HG02870 (cell line): ENCODE measurements around the gene PCK2.

Source experiments
- ATAC-seq: cut with Tn5 transposase; IDR thresholded peaks from one replicate; pipeline ENCODE4 v1.9.1; 2021; ENCODE audit warnings: mild to moderate bottlenecking, moderate library complexity; ENCODE audit not compliant: unreplicated experiment

PCK2 gene

GRCh38 chr14:24150567-24150966 lies 56.5 kb downstream of the PCK2 start:
- no peak for ATAC-seq

GRCh38 chr14:24150993-24151392 lies 56.9 kb downstream of the PCK2 start:
- no peak for ATAC-seq

GRCh38 chr14:24151404-24152080 lies 57.4 kb downstream of the PCK2 start:
- no peak for ATAC-seq
